Right lobe of liver (tissue), 6 donors: ENCODE measurements around the gene CNBD2. TPM values are rescaled to one million over a fixed set of nuclear protein-coding genes. Genes with fewer than 3 reads are reported as not detected.

Experiments used
- ATAC-seq, 4 donors: fragments of 200-7000 bp; cut with Tn5 transposase; one replicate each; pipeline ENCODE4 v1.9.1; 2020; ENCODE audit warnings: mild to moderate bottlenecking in 4 of 4, moderate library complexity in 4 of 4
- DNase-seq, 3 donors: peaks; one replicate each; pipeline ENCODE4 v3.0.0-alpha.2; 2020
- H3K27ac ChIP-seq, 3 donors: fragments of 200-600 bp; one replicate each; pipeline ENCODE4 v1.8.0; 2022
- H3K27me3 ChIP-seq, 2 donors: fragments of 200-600 bp; one replicate each; pipeline ENCODE4 v1.8.0; 2022
- H3K36me3 ChIP-seq, 4 donors: fragments of 200-600 bp; sonication (generic) in 1 of 4; one replicate each; pipeline versions ENCODE4 v1.5.1 to v1.8.0; 2017 to 2022; ENCODE audit warnings: control low read depth in 1 of 4
- H3K4me1 ChIP-seq, 4 donors: fragments of 200-600 bp; sonication (generic) in 1 of 4; one replicate each; pipeline versions ENCODE4 v1.5.1 to v1.8.0; 2017 to 2022; ENCODE audit warnings: control low read depth in 1 of 4
- H3K4me3 ChIP-seq, 3 donors: fragments of 200-600 bp; one replicate each; pipeline ENCODE4 v1.8.0; 2022
- H3K9me3 ChIP-seq, 4 donors: fragments of 200-600 bp; sonication (generic) in 1 of 4; one replicate each; pipeline versions ENCODE4 v1.5.1 to v1.8.0; 2017 to 2022; ENCODE audit warnings: control low read depth in 1 of 4
- POLR2A ChIP-seq: fragments of 450-650 bp; IDR thresholded peaks from one replicate; pipeline ENCODE4 v1.6.1; 2017; ENCODE audit warnings: antibody characterized with exemption, mild to moderate bottlenecking
- WGBS: methylation state at CpG from one replicate; pipeline ENCODE4 v1.1.6; 2018; ENCODE audit warnings: low coverage, low lambda C conversion rate; ENCODE audit not compliant: insufficient coverage; ENCODE audit errors: missing lambda C conversion rate; 5-methylcytosine and 5-hydroxymethylcytosine counted together
- intact Hi-C, 2 donors: fragments of 100-400 bp; cut with DNase I; formaldehyde crosslinking; loops; one replicate each; pipeline versions ENCODE4 v1.11.2 to v1.14.1; 2022
- total RNA-seq, 6 experiments: library from RNA; depleted of rRNA in 2 of 6; stranded (reverse); fragments of >200 nt in 2 of 6; fragmentation: NEBNext Ultra II Directional in 3 of 6; extraction: Animal tissue kit (Norgen Biotek cat#: 25700) in 3 of 6; gene quantifications; one replicate each; pipeline versions ENCODE4 v1.1.0 to v1.2.4, GENCODE V29; 2016 to 2023
- TF ChIP-seq, protein P1 (sequence below), 4 donors: fragments of 200-600 bp in 3 of 4; fragments of 450-650 bp in 1 of 4; IDR thresholded peaks; one replicate each; pipeline versions ENCODE4 v1.5.1 to v1.8.0; 2016 to 2022; ENCODE audit warnings: antibody characterized with exemption in 4 of 4, mild to moderate bottlenecking in 2 of 4
- donor health status: DM: no; HTN: yes; CAD: no.
- donor health status: DM: no; HTN: no; CAD: no.
- donor health status: DM: no; HTN: no; CAD: no.
- donor health status: DM: no; HTN: yes; CAD: no.
- donor health status: DM: no; HTN: yes; CAD: no.

The CNBD2 gene
- total RNA-seq, 6 experiments from 2014 or later, result 1.6 to 2.2 (median 1.9) TPM

DNA sequence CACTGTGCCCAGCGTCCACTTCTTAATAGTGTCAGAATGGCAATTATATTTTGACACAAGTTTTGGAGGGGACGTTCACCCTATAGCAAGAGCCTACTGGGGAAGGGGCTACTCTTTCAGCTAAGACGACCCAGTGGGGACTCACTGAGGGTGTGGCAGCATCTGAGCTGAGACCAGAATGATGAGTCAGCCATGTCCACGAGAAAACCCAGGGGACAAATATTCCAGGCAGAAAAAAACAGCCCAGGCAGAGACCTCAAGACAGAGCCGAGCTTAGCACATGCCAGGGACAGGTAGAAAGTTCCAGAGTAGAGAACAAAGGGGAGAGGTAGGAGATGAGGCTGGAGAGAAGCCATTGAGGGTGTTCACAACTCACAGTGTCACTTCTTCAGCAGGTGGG is 11.2 kb downstream of the CNBD2 start:
- intact Hi-C loops, result no loop called here
- Histone ChIP-seq H3K4me1 (no peaks in the 10 kb centered on the region), H3K27me3 (no peaks in the 10 kb centered on the region), H3K27ac (no peak overlapping the region), H3K36me3 (no peaks in the 10 kb centered on the region), H3K4me3 (no peak overlapping the region), H3K9me3 (no peaks in the 10 kb centered on the region)
- WGBS, result 45% methylated on average over 4 of the region's 5 CpGs
- no peak for TF ChIP-seq POLR2A
- TF ChIP-seq, protein P1, sequence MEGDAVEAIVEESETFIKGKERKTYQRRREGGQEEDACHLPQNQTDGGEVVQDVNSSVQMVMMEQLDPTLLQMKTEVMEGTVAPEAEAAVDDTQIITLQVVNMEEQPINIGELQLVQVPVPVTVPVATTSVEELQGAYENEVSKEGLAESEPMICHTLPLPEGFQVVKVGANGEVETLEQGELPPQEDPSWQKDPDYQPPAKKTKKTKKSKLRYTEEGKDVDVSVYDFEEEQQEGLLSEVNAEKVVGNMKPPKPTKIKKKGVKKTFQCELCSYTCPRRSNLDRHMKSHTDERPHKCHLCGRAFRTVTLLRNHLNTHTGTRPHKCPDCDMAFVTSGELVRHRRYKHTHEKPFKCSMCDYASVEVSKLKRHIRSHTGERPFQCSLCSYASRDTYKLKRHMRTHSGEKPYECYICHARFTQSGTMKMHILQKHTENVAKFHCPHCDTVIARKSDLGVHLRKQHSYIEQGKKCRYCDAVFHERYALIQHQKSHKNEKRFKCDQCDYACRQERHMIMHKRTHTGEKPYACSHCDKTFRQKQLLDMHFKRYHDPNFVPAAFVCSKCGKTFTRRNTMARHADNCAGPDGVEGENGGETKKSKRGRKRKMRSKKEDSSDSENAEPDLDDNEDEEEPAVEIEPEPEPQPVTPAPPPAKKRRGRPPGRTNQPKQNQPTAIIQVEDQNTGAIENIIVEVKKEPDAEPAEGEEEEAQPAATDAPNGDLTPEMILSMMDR (IDR thresholded peaks at IDR 0.05), result no peak
- ATAC-seq (no peak), DNase-seq (no peak)

GRCh38 chr20:35981969-35982368 is 13.6 kb downstream of the CNBD2 start:
- no peak for ATAC-seq
- Histone ChIP-seq H3K27me3 (no peaks in the 10 kb centered on the region), H3K36me3 (no peaks in the 10 kb centered on the region), H3K4me1 (no peaks in the 10 kb centered on the region), H3K9me3 (no peaks in the 10 kb centered on the region), H3K27ac (no peak overlapping the region), H3K4me3 (no peak overlapping the region)
- intact Hi-C loops, result no loop called here
- WGBS, result 20% methylated on average over 1 of the region's 3 CpGs
- TF ChIP-seq, protein P1 (IDR thresholded peaks at IDR 0.05), result no peak
- TF ChIP-seq POLR2A, result no peak
- no peak for DNase-seq

- no peak overlapping the region for H3K27ac ChIP-seq
- H3K4me3 ChIP-seq, result no peak overlapping the region
- no peaks in the 10 kb centered on the region for H3K9me3 ChIP-seq
- WGBS, result 76% methylated on average over 2 of the region's 6 CpGs
- intact Hi-C loops, result no loop called here
- TF ChIP-seq, protein P1 (IDR thresholded peaks at IDR 0.05), result no peak
- no peak for TF ChIP-seq POLR2A
- DNase-seq (no peak), ATAC-seq (no peak)
- H3K27me3 ChIP-seq, result no peaks in the 10 kb centered on the region
- no peaks in the 10 kb centered on the region for H3K36me3 ChIP-seq
- no peaks in the 10 kb centered on the region for H3K4me1 ChIP-seq
These were observed 16.0 kb downstream of the CNBD2 start for GRCh38 chr20:35984382-35984781.

DNA sequence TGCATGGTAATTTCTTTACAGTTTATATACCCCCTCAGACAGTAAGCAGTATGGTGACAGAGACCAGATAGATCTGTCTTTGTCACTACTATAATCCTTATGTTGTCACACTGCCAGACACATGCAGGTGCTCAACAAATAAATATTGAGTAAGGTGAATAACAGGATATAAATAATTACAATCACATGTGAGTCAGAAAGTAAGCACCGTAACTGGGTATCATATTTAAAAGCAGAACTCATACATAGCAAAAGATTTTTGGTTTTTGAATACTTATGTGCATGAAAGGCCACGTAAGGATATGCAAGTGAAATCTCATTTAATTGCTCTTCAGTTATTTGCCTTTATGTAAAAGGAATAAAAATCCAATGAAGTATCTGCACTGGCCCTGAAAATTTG is 17.4 kb downstream of the CNBD2 start:
- ATAC-seq, result no peak
- Histone ChIP-seq H3K4me1 (no peaks in the 10 kb centered on the region), H3K4me3 (no peak overlapping the region), H3K27ac (no peak overlapping the region), H3K9me3 (no peaks in the 10 kb centered on the region), H3K36me3 (no peaks in the 10 kb centered on the region), H3K27me3 (no peaks in the 10 kb centered on the region)
- WGBS, result 81% methylated on average over 2 of the region's 2 CpGs
- intact Hi-C loops, result no loop called here
- TF ChIP-seq POLR2A, result no peak
- TF ChIP-seq, protein P1 (IDR thresholded peaks at IDR 0.05), result no peak
- no peak for DNase-seq

DNA sequence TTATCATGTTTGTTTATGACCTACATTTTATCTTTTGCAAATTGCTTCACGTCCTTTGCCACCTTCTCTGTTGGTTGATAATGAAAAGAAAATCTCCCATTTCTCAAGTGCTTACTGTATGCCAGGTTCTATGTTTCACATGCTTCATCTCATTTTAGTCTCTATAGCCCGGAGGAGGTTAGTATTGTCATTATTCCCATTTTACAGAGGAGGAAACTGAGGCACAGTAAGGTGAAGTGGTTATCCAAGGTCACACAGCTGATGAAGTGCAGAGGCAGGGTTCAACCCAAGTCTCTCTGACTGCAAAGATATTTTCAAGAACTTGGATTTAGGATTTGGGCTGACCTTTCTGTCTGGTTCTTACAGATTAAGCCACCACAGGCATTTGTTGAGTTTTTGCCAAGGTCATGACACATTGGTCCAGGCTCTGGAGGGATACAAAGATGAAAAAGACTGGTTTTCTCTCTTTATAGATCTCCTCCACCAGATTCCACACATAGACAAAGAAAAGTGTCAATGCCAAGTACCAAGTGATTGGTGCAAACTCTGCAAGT is 20.6 kb downstream of the CNBD2 start:
- H3K36me3 ChIP-seq, result no peaks in the 10 kb centered on the region
- no peaks in the 10 kb centered on the region for H3K9me3 ChIP-seq
- H3K27ac ChIP-seq, result no peak overlapping the region
- intact Hi-C loops, result no loop called here
- H3K4me3 ChIP-seq, result no peak overlapping the region
- 63% methylated on average over 2 of the region's 2 CpGs for WGBS
- no peak for TF ChIP-seq POLR2A
- TF ChIP-seq, protein P1 (IDR thresholded peaks at IDR 0.05), result no peak
- no peaks in the 10 kb centered on the region for H3K27me3 ChIP-seq
- H3K4me1 ChIP-seq, result no peaks in the 10 kb centered on the region
- DNase-seq (no peak), ATAC-seq (no peak)
